ENCODE measurements around the gene TMEM132D.
A peak's percentile ranks its signal among the peaks of the same experiment; 100 is the strongest.
"Not testable (repeated sequence)": the region's sequence is repeated elsewhere in the genome, so short reads cannot be mapped to it uniquely, and the experiment has no call there.

The TMEM132D gene

GRCh38 chr12:129063600-129063999 is 840.2 kb downstream of the TMEM132D start:
- no peak for DNase-seq (ENCODE audit: low read depth)

GRCh38 chr12:129053232-129053631 is 850.6 kb downstream of the TMEM132D start:
- DNase-seq (ENCODE audit: low read depth), result no peak

GRCh38 chr12:129052373-129052772 is 851.5 kb downstream of the TMEM132D start:
- DNase-seq (ENCODE audit: low read depth), result peak; percentile 15

GRCh38 chr12:129049917-129050316 is 853.9 kb downstream of the TMEM132D start:
- DNase-seq (ENCODE audit: low read depth), result no peak

GRCh38 chr12:129043334-129043733 is 860.5 kb downstream of the TMEM132D start:
- DNase-seq (ENCODE audit: low read depth), result not testable (repeated sequence)

GRCh38 chr12:129036135-129036534 is 867.7 kb downstream of the TMEM132D start:
- no peak for DNase-seq (ENCODE audit: low read depth)

- no peak for DNase-seq (ENCODE audit: low read depth)
Measured at GRCh38 chr12:129034558-129035289, 869.1 kb downstream of the TMEM132D start.

- DNase-seq (ENCODE audit: low read depth), result no peak
Measured at GRCh38 chr12:129028844-129029243, 875.0 kb downstream of the TMEM132D start.

GRCh38 chr12:129025055-129025454 is 878.8 kb downstream of the TMEM132D start:
- no peak for DNase-seq (ENCODE audit: low read depth)
